HG03520 (cell line): ENCODE measurements around the gene FGGY.

ENCODE experiments used
- ATAC-seq: cut with Tn5 transposase; IDR thresholded peaks from one replicate; pipeline ENCODE4 v1.9.1; 2021; ENCODE audit warnings: mild to moderate bottlenecking, moderate library complexity; ENCODE audit not compliant: unreplicated experiment

FGGY gene

DNA sequence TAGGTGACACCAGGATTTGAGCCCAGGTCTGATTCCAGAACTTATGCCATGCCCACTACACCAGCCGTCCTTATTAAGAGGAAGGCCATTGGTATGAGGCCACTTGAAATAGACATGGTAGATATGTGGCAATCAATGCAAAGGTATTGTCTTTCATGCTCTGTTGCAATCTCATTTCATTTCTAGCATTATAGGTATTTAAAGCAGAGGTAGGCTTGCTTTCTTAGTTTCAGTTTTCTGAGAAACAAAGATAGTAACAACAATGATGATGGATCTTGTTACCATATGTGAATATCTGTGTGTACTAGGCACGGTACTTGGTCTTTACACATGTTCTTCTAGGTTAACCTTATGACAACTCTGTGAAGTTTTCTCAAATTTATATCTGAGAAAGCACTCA lies 113.1 kb downstream of the FGGY start:
- ATAC-seq, result no peak

DNA sequence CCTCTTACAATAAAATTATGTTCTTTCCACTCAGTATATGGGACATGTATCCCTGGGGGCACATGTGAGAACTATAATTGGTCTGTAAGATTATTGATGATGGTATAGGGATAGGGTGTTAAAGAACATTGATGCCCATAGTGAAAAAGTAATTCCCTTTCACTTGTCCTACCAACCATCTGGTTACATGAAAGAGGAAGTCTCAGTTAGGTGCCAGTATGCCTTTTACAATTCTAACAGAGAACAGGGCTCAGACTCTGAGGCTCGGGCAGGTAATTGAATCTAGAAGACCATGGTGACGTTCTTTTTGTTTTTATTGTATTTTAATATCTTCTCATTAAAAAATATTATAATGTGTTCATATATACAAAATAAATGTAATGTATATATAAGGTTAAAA lies 113.6 kb downstream of the FGGY start:
- no peak for ATAC-seq

DNA sequence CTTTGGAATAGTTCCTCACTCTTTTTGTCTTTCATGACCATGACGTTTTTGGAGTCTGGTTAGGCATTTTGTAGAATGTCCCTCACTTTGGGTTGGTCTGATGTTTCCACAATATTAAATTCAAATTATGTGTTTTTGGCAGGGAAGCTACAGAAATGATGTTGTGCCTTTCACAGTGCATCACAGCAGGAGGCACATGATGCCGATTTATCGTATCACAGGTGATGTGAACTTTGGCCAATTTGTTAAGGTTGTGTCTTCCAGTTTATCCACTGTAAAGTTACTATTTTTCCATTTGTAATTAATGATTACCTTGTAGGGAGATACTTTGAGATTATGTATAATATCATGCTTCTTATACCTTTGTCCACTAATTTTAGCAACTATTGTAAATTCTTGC lies 114.3 kb downstream of the FGGY start:
- ATAC-seq, result no peak

DNA sequence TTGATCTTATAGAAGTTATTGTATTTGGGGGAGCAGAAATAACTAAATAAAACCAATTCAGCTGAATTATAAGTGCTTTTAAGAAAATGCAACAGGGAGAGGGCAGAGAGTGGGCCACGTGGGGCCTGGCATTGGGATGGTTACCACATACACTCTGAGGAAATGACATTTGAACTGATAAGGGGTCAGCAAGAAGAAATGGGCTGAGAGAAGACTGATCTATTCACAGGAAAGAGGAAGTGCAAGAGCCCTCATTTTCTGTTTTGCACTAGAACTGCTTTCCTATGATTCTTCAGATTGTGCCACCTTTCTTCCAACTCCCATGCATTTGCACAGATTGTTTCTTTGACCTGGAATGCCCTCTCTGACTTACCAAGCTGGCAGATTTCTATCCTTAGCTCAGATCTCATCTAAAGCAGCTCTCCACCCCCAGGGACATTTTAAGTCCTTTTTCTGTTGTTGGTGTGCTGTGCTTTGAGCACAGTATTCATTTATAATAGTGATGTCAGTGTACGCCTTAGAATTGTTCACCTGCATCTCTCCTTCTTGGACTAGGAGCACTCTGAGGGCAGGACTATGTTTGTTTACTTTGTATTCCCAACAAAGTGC lies 115.9 kb downstream of the FGGY start:
- no peak for ATAC-seq

DNA sequence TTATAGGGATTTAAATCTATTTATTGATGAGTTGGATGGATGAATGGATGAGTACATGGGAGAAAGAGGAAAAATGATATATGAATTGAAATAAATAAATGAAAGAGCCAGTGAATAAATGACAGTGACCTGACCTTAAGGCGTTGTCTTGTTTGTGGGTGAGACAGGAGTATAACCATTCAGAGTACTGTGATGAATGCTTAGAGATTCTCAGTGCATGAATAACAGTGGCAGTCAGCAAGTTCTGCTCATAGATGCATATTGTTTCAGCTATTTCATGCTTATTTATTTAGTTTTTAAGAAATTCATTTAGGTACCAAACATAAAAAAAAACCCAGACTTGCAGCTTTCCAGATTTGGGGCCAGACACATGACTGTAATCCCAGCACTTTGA lies 116.4 kb downstream of the FGGY start:
- no peak for ATAC-seq

DNA sequence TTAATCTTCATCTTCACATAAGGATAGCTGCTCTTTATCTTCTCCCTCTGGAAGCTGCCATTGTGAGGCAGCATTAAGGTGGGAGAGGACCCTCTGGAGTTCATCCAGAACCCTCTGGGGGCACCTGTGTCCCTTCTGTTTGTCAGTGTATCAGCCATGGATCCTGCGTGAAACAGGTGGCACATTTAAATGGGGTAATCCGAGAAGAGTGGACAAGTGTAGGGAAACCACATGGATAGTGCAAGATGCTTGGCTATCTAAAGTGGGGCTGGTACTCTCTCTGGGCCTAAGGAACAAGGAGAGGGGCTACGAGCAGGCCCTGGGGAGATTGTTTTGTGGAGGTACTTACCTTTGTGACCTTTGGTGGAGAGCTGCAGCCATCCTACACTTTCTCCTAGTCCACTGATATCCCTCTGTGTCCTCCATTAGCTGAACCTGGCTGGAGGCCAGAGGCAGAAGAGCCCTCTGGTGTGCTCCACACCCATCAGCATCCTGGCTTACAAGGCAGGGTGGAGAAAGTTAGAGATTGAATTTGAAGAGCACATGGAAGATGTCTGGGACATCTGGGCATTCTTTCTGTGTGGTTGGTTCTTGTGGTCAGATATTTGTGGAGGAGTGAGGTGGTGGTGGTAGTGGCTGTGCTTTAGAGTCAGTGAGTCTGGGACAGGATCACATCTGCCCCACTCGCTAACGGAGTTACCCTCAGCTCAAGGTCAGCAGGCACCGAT lies 117.7 kb downstream of the FGGY start:
- no peak for ATAC-seq

DNA sequence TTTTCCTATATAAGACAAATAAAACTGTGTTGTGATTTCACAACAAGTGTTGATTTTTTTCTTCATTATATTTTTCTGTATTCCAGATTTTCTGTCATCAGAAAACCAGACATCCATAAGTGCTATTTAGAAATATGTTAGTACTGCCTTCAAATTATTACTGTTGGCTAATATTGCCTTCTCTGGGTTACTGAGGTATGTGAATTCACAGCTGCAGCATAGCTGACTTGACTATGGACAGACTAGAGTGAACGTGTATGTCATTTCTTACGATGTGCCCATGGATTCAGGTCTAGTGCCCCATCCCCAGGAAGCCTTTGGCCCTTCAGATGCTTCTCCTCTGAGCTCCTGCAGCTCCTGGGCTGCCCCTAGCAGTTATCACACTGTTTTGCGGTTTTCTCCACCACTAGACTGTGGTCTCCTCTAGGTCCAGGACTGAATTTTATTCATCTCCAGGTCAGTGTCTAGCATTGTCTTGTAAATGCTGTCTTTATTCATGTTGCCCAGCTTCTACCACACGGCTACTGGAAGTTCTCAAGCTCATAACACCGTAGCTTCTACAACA lies 118.5 kb downstream of the FGGY start:
- ATAC-seq, result no peak

DNA sequence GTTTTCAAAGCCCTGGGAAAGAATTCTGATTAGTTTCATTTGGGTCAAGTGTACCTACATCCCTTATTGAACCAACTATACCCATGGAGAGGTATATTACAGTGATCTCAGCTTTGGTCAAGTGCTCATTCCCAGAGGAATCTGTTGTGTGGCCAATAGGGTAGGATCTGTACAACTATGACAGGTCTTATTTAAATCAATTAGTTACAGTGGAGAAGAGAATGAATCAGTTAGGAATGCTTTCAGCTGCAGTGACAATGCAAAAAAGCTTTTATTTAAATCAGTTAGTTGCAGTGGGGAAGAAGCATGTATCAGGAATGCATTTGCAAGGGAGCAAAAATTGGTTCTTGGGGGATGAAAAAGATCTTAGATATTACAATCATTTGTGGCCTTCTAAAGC lies 119.0 kb downstream of the FGGY start:
- ATAC-seq, result no peak

DNA sequence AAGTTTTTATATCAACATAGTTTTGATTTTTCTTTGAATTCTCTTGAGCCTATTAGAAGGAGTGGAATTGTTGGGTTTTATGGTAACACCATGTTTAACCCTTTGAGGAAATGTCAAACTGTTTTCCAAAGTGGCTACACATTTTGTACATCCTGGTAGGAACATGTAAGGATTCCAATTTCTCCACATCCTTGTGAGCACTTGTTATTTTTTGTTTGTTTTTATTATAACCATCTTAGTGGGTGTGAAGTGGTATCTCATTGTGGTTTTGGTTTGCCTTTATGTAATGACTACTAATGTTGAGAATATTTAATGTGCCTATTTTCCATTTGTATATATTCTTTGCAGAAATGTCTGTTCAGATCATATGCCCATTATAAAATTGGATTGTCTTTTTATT lies 120.5 kb downstream of the FGGY start:
- ATAC-seq, result no peak

DNA sequence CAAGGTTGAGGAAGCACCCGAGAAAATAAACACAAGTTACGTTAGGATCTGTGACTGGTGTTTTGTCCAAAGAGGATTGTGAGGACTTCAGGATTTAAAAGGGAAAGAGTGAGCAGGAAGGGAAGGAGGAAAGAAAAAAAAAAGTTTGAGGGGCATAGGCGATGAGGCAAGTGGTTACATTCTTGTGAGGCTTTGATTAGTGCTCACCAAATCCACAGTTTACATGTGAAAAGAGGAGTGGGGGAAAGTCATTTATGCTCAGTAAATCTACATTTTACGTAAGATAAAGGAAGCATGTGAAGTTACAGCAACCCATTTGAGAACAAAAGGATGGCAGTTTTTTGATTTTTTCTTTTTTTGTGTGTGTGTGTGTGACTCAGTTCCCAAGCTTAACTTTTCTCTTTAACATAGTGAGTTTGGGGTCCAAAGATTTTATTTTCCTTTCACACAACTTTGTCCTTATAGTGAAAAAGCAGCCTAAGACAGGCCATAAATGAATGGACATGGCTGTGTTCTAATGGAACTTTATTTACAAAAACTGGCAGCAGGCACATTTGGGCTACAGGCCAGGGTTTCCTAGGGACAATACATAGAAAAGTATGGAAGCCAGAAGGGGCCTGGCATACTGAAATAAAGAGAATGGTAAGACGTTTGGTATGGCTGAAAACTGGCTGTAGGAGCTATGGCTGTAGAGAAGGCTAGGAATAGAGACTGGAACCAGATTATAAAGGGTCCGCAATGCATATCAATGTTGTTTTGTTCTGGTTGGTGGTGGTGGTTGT lies 121.7 kb downstream of the FGGY start:
- no peak for ATAC-seq

DNA sequence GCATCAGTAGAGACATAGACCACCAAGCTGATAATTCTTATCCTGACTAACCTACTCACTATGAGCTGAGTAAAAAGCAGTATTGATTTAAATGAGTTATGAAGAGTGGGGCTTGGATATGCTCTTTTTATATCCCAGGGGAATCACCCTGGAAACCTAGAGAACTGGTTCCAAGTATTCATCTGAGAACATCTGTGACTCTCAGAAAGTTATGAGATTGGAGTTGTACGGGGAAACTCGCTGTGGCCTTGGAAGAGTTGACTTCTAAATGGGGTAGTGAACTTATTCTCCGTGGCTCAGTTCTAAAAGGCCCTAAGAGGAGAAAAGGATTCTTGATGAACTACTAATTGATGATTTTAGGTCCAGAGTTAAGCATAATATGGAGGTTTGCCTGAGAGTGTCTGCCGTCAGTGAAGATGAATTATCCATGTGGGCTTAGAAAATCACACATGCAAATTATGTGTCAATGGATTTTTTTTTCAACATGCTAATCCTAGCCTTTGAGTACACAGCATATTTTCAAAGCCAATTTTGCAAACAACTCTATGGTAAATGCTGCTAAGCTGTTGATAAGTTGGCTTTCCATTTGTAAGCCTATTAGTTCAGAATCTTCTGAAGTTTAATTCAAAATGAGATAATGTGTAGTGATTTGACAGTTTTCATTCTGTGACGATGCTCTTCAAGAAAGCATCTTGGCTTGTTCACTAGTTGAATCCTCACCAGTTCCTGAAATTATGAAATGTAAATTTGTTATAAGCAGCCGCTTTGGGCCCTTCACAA lies 122.7 kb downstream of the FGGY start:
- no peak for ATAC-seq

DNA sequence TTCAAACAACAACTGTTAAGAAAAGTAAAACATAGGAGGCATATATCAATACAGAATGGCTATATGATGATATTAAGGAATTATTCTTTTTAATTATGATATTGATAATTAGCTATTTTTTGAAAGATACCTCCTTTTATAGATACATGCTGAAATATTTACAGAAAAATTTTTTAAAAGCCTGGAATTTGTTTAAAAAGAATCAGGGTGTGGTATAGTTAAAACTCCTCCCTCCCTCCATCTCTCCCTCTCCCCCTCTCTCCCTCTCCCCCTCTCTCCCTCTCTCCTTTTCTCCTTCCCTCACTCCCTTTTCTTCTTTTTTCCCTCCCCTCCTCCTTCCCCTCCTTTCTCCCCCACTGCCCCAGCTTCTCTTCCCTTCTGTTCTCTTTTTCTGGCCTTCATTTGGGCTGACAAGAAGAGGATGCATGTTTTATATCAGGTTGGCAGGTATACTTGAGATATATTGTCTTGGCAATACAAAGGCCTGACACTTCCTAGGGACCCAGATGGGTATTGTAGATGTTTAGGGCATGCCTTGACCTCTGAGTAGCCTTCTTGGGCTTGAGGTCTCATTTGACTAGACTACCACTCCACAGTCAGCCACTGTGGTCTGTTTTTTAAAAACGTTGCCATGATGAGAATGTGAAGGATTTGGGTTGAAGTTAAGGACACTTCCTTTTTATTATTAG lies 124.5 kb downstream of the FGGY start:
- no peak for ATAC-seq

DNA sequence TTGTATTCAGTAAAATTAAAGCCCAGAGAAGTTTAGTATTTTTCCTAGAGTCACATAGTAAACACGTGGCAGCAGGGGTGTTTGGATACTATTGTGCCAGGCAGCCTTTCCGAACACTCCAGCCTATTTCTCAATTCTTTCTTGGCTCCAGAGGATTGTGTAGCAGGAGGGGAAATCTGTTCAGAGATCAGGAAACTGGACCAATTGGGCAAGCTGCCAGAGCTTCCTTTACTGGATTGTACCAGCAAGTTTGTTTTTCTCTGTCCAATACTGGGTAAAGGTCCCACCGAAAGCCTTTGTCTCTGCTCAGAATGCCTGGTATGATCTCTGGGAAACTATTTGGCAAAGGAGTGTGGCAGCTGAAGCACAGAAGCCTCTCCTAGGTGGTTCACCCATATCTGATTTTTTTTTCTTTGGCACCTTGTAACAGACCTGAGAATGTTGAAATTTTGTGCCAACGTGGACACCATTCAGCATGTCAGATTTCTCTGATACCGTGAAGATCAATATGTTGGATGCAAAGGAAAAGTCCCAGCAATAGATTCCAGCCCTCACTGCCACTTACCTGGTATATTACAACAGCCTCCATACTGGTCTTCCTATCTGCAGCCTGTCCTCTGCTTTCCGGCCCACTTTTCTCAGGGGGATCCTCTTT lies 126.2 kb downstream of the FGGY start:
- no peak for ATAC-seq

DNA sequence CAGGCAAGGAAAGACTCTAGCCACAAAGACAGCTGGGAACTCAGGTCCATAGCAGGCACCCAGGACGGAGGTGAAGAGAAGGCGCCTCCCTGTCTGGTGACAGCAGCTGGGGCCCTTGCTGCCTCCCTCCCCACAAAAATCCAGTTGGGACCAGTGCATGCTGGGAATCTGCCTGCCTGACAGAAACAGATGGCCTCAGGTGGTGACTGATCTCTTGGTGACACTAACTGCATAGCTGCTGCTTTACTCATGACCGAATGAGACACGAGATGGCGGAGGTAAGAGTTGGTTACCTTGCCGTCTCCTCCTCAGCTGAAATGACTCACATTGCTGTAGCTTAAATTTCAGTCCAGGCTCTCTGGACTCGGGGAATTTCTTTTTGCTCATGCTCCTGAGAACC lies 130.3 kb downstream of the FGGY start:
- no peak for ATAC-seq

DNA sequence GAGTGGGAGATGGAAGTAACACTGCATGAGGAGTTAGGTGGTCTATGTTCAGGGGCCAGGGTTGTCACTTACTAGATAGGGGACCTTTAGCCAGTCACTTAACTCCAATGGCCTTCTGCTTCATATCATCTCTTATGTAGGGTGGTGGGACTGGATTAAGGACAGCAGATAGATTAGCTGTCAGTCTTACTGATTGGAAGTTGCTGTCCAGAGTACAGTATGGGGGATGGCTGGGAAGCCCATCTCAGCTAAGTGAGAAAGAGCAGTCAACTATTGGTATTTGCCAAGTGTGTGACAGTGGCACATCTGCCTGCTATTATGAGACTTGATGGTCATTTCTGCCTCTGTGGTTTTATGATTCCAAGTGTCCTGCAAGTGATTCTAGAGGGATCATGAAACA lies 130.9 kb downstream of the FGGY start:
- no peak for ATAC-seq

DNA sequence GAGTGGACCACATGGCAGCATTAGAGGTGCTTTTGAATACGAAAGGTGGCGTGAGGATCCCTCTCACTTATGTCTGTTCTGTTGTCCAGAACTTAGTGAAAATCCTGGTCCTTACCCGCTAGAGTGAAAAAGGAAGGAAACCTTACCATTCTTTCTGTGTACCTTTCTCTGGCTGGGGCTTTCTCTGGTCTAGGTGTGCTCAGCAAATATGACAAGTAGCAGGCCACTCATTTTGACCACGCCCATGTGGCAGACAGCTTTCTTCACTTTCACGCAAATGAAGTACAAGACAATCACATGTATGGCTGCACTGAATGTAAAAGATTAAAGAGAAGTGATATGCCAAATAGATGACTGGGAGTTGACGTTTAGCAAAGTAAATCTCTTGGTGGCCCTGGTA lies 131.9 kb downstream of the FGGY start:
- ATAC-seq, result no peak

DNA sequence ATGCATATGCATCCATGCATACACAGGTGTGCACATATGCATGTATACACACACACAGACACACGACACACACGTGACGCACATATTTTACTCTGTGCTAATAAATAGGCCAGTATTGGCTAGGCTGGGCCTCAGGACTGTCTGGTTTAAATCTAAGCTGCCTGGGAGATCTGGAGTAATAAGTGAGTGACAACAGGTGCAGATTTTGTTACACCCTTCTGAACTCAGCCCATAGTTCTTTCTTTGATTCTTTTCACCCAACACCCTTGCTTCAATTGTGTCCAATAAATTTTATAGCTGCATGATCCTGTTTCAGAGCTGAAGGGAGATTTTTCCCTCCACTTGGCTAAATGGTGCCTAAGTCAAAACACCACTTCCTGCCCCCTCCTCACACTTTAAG lies 132.8 kb downstream of the FGGY start:
- no peak for ATAC-seq

DNA sequence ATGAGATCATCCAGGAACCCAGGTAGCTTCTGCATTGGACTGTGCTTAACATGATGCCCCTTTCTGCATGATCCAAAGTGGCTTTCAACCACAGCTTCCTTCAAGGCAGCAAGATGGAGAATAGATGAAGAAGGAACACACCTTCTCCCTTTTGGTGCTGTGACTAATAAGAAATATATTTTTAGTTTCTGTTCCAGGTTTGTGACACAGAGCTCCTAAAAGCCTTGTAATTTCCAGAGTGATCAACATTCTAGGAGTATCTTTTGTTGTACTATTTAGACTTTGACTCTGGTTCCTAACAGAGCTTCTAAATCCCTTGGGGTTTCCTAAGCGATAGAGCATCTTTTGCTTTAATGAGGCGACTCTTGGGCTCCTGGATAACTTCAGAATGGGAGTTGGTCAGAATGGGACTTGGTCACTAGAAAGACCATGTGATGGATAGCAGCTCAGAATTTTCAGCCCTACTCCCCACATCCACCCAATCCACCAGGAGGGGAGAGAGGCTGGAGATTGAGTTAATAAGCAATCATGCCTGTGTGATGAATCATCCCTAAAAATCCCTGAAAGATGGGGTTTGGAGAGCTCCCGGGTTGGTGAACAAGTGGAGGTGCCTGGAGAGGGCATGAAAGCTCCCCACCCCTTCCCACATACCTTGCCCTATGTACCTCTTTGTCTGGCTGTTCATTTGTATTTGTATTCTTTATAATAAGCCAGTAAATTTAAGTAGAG lies 134.8 kb downstream of the FGGY start:
- ATAC-seq, result no peak
